ENCODE measurements around the gene PPP1R13B.

The PPP1R13B gene

DNA sequence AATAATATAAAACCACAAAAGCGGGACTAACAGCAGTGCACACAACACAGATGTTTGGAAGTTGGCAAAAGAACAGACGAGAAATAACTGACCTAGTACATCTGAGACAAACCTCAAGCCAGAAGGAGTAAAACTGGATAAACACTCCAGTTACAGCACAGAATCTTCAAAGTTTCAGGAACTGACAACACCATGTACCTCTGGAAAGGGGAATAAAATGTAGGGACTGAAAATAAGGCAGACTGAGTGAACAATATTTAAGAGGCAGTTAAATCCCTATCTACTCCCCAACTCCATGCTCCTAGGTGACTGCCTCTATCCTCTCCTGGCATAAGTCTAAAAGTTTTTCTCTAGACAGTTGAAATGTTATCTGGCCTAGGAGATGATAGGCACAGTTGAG lies 73.9 kb downstream of the PPP1R13B start:
- DNase-seq, result no peak

GRCh38 chr14:103772078-103772712 lies 75.2 kb downstream of the PPP1R13B start:
- no peak for DNase-seq

DNA sequence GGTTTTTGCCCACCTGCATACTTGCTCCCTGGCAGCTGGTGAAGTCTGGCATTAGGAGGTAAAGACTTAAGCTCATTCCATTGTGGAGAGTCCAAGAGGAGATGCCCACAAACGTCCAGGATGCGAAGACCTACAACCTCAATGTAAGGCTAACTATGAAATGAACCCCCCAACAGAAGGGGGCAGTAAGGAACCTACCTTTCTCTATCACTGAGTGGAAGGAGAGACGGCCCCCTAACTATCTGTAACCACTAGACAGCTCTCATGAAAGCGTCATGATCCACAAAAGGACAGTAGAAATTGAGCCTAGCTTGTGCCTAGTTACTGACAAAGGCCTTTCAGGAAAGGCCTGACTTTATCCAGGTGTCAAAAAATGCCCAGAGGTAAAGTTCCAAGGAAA lies 76.5 kb downstream of the PPP1R13B start:
- no peak for DNase-seq

DNA sequence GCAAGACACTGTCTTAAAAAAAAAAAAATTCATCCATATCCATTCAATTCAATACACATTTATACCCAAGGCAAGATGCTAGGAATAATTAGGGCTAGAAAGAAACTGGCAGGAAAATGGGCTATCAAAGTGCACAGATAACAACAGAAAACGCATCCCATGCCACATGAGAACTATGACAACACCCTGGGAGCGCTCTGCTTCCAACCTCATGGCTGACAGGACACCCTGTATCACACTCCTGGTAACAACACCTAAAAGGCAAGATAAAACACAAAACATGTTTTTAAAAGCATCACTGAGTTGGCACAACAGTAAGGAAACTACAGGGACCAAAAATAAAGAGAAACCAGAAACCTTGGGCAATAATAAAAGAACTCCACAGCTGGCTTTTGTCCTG lies 76.9 kb downstream of the PPP1R13B start:
- no peak for DNase-seq

DNA sequence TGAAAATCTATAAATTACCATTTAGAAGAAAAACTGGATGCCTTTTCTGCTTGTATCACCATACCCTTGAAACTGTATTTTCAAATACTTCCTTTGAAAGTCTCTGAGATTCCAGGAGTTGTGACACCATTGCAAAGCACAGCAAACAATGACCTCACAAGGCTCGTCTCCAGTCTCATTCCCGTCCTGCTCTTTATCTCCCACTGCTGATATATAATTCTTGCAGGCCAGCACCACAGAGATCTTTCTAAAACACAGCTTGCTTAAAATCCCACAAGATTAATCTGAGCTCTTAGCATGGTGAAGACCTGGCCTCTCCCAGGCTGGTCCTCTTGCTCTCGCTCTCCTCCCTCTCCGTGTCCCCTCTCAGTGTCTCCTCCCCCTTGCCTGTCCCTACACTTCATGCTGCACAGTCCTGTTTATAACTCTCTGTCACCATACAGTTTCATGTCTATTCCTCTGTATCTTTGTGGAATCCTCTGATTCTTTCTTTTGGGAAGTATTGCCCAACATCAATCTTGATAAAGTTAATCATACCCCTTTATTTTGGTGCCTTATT lies 80.0 kb downstream of the PPP1R13B start:
- DNase-seq, result no peak

- DNase-seq, result no peak
These were observed 81.8 kb downstream of the PPP1R13B start for GRCh38 chr14:103765526-103765925.

- no peak for DNase-seq
These were observed 83.5 kb downstream of the PPP1R13B start for GRCh38 chr14:103763730-103764488.

DNA sequence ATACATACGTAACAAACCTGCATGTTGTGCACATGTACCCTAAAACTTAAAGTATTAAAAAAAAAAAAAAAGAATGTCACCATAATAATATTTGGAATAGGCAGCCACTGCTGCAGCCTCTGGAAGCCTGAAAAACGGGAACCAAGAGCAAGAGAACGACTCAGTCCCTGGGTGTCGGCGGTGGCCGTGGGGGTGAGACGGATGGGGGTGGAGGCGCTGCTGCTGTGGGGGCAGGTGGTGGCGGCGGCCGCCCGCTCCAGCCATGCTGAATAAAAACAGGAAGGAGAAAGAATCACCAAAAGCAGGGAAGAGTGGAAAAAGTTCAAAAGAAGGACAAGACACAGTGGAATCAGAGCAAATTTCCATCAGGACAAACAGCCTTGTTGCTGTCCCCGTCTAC lies 84.8 kb downstream of the PPP1R13B start:
- DNase-seq, result no peak

GRCh38 chr14:103762036-103762435 lies 85.3 kb downstream of the PPP1R13B start:
- no peak for DNase-seq

GRCh38 chr14:103758059-103758776 lies 89.2 kb downstream of the PPP1R13B start:
- DNase-seq, result no peak

DNA sequence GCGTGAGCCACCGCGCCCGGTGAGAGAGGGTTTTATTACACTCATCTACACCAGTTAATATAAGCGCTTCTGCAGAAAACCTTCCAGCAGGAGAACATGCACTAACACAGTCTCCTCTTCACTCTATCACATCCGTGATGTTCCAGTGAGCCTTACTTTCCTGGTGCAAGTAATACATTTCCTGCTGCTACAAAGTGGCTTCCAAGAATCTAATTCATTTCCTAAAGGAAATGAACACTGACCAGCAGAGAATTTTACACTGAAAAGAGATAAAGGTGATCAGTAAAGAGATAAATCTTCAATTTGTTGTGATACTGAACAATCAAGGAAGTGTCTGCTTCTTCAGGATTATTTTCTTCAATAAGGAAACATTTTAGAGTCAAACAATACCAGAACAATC lies 92.3 kb downstream of the PPP1R13B start:
- no peak for DNase-seq

GRCh38 chr14:103753774-103754173 lies 93.6 kb downstream of the PPP1R13B start:
- DNase-seq, result no peak

DNA sequence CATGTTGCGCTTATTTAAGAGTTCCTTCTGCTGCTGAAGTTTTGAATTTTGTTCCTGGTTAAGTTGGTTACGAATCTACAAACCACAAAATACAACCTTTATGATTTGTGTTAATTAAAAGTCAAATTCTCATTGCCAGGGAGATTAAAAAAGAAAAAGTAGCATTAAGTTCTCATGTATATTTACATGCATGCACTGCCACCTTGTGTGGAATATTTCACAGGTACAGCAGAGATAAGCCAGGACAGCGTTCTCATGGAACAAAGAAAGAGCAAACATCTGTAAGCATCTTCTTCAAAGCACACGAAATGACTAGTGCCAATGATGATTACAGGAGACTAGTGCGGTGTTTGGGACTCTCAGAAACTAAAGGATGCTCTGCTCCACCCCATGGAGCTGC lies 97.5 kb downstream of the PPP1R13B start:
- DNase-seq, result no peak

GRCh38 chr14:103749452-103749851 lies 97.9 kb downstream of the PPP1R13B start:
- DNase-seq, result no peak

DNA sequence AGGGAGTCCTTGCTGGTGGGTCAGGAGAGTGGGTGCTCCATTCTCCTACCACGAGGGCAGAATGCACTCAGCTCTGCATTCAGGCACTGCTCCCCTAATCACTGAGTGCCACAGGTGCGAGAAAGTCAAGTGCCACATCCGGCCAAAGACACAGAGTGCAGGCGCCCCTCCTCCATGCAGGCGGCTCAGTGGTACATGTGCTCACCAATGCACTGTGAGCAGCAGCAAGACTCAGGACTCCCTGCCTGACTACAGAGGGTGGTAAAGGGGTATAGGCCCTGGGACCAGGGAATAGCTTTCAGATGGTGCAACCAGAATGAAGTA lies 98.9 kb downstream of the PPP1R13B start:
- DNase-seq, result no peak

DNA sequence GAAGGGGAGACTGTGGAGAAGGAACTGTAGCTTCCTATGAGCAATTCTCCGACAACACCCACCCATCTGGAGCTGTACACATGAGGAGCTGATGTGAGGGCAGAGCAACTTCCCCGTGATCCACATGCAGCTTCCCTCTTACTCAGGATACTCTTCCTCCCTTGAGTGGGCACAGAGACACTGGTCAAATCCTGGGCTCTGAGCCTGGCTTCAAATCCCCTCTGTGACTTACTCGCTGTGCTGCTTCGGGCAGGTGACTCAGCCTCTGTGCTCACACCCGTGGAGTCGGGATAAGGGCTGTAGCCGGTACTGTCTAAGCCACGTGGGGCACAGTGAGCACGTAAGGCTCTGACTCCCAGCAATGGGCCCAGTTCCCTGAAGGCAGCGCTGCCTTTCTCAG lies 100.7 kb downstream of the PPP1R13B start:
- DNase-seq, result no peak

GRCh38 chr14:103745424-103745823 lies 102.0 kb downstream of the PPP1R13B start:
- no peak for DNase-seq

GRCh38 chr14:103744621-103745395 lies 102.6 kb downstream of the PPP1R13B start:
- DNase-seq, result no peak

DNA sequence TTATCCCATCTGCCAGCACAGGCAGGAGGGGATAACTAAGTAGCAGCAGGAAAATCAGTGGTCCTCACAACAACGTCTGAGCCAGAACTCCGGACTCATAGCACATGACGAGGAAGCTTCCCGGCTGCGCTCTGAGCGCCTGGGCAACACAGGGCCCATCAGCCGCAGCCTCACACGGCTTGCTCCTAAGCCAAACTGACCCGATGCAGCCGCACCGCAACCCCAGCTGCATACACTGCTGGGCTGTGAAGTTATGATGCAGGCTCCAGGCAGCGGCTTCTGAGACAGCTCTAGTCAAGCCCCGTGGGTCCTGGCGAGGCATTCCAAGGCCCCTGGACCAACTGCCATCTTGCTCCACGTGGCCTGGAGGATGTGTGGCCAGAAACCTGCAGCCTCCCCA lies 103.7 kb downstream of the PPP1R13B start:
- DNase-seq, result no peak

DNA sequence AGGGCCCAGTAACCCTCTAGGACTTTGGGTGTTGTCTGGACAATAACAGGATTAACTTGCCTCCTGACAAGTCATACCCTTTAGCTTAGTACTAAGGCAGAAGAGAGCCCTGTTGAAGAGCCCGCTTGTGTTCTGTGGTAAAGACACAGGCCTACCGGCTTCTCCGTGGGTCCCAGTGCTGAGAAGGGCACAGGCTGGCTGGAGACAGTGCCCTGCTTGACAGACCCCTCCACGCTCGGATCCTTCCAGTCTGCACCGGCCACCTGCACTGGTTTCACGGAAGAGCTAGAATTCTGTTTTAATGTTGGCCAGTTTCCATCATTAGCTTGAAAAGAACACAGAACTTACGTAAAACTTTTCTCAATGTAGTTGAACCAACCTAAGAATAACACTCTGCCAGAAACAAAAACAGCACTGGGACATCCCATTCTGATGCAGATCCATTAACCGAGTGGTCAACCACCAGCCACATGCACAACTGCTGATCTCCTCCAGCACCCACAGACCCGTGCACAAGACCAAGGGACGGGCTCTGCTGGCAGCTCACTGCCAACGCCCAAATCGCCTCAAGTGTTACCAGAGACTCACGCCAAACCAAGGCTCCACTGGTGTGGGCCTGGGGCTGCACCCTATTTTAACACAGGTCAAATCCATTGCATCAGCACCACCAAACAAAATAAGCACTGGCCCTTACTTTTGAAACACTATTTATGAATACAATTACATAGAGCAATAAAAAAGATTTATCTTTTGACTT lies 104.7 kb downstream of the PPP1R13B start:
- no peak for DNase-seq

DNA sequence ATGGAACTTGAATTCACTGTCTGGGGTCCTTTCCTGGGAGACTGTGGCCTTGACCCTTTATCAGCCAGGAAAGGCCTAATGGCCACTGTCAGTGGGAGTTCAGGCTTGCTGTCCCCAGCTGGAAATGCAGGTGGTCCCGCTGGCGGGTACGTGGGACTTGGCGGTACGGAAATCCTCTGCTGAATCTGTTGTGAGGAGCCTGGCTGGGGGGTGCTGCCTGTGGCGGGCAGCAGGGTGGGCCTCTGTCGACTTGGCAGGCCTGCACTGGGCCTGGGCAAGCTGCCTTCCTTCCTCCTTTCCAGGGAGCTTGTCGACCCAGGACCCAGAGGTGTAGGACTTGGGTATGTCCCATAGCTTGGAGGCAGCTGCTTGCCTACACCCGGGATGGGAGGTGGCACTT lies 105.5 kb downstream of the PPP1R13B start:
- DNase-seq, result no peak

DNA sequence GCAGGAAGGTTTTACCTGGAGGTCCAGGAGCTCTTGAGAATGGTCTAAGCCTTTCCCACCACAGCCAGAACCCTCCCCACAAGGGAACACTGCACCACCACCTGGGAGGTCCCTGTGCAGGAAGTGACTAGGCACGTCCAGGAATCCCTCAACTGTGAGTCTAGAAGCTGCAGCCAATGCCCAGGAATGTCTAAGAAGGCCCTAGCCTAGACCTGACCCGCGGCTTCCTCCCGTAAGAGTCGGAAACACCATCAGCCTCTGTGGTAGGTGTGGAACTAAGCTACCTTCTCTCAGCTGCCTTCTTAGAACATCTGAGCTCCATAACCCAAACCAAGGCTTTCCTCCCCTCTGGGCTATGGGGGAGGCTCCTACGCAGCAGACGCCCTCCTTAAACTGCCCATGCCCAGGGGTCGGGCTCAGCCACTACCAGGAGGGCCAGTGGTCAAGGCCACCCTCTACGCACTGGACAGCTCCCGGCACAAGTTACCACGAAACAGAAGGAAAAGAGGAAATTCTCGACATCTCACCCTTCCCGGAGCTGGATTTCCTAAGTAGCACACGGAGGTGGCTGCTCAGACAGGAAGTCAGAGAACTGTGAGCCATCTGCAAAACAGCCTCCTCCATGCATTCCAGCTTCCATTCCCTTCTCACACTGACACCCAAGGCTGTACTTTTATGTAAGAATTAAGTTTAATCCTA lies 106.2 kb downstream of the PPP1R13B start:
- no peak for DNase-seq

All from NCI-H1930 (cell line).